PFSK-1 (cell line): Measurements from ENCODE around the gene SMIM7.

Source experiments
- POLR2AphosphoS5 ChIP-seq: IDR thresholded peaks from 2 replicates; pipeline ENCODE4 v1.6.1; 2012; ENCODE audit warnings: low read depth, mild to moderate bottlenecking, control low read depth, low read length, moderate library complexity
- SIN3A ChIP-seq: IDR thresholded peaks from 2 replicates; pipeline ENCODE4 v1.6.1; 2012; ENCODE audit warnings: mild to moderate bottlenecking, low read length, moderate library complexity, borderline replicate concordance; ENCODE audit not compliant: insufficient read depth
- TAF1 ChIP-seq: IDR thresholded peaks from 2 replicates; pipeline ENCODE4 v1.6.1; 2012; ENCODE audit warnings: low read length, control low read depth, borderline replicate concordance; ENCODE audit not compliant: insufficient read depth
- TF ChIP-seq, protein P1 (sequence below), 2 experiments: IDR thresholded peaks; 2 replicates each; pipeline versions ENCODE4 v1.6.1 to v1.8.0; 2011 to 2012; ENCODE audit warnings: low read depth in 2 of 2, low read length in 2 of 2, control low read depth in 1 of 2, inconsistent platforms in 1 of 2, mild to moderate bottlenecking in 1 of 2, moderate library complexity in 1 of 2; ENCODE audit not compliant: insufficient read depth in 1 of 2

DNA sequence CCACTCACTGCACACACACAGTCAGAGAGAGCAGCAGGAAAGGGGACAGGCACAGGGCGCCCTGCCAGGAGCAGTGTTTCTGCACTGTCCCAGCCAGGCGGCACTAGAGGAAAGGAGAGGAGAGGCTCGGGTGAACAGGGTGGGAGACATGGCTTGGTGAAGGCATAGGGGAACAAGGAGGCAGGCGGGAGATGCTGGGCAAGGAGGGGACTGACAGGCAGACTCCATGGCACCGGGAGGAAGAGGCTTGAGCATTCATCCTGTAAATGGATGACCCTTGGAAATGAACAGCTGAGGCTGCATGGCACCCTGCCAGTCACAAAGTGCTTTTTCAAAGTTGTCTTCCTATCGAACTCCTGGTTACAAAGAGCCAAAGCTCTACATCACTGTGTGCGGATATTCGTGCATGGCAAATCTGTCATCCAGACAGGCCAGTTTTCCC lies 54.4 kb downstream of the SMIM7 start:
- TF ChIP-seq, protein P1, sequence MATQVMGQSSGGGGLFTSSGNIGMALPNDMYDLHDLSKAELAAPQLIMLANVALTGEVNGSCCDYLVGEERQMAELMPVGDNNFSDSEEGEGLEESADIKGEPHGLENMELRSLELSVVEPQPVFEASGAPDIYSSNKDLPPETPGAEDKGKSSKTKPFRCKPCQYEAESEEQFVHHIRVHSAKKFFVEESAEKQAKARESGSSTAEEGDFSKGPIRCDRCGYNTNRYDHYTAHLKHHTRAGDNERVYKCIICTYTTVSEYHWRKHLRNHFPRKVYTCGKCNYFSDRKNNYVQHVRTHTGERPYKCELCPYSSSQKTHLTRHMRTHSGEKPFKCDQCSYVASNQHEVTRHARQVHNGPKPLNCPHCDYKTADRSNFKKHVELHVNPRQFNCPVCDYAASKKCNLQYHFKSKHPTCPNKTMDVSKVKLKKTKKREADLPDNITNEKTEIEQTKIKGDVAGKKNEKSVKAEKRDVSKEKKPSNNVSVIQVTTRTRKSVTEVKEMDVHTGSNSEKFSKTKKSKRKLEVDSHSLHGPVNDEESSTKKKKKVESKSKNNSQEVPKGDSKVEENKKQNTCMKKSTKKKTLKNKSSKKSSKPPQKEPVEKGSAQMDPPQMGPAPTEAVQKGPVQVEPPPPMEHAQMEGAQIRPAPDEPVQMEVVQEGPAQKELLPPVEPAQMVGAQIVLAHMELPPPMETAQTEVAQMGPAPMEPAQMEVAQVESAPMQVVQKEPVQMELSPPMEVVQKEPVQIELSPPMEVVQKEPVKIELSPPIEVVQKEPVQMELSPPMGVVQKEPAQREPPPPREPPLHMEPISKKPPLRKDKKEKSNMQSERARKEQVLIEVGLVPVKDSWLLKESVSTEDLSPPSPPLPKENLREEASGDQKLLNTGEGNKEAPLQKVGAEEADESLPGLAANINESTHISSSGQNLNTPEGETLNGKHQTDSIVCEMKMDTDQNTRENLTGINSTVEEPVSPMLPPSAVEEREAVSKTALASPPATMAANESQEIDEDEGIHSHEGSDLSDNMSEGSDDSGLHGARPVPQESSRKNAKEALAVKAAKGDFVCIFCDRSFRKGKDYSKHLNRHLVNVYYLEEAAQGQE (IDR thresholded peaks at IDR 0.05; ENCODE audit: insufficient read depth in 1 of 2, low read depth in 2 of 2, low read length in 2 of 2), result no peak
- TF ChIP-seq SIN3A, result no peak
- no peak for TF ChIP-seq POLR2AphosphoS5
- no peak for TF ChIP-seq TAF1
